WERI-Rb-1 (cell line): ENCODE measurements around the gene PIGP.
A peak's percentile ranks its signal among the peaks of the same experiment; 100 is the strongest.
"Not testable (repeated sequence)": the region's sequence is repeated elsewhere in the genome, so short reads cannot be mapped to it uniquely, and the experiment has no call there.

Source experiments
- DNase-seq: peaks from one replicate; pipeline ENCODE4 v3.0.0-alpha.2; 2020
- H3K27ac ChIP-seq: fragments of 250-450 bp; sonication (Bioruptor Pico); 2 replicates; pipeline ENCODE4 v1.5.1; 2020; ENCODE audit warnings: mild to moderate bottlenecking, moderate library complexity
- H3K27me3 ChIP-seq: fragments of 250-450 bp; sonication (Bioruptor Pico); 2 replicates; pipeline ENCODE4 v1.5.1; 2021; ENCODE audit warnings: mild to moderate bottlenecking, low read depth, moderate library complexity; ENCODE audit not compliant: insufficient read depth, severe bottlenecking
- H3K36me3 ChIP-seq: fragments of 250-450 bp; sonication (Bioruptor Pico); 2 replicates; pipeline ENCODE4 v1.5.1; 2020; ENCODE audit warnings: mild to moderate bottlenecking, moderate library complexity
- H3K4me3 ChIP-seq: 2 replicates; pipeline ENCODE4 v1.5.1; 2011; ENCODE audit warnings: low read depth, mild to moderate bottlenecking, control low read depth, low read length
- H3K9me3 ChIP-seq: fragments of 250-450 bp; sonication (Bioruptor Pico); 2 replicates; pipeline ENCODE4 v1.5.1; 2021; ENCODE audit warnings: mild to moderate bottlenecking, moderate library complexity; ENCODE audit not compliant: severe bottlenecking
- CTCF ChIP-seq: IDR thresholded peaks from 2 replicates; pipeline ENCODE4 v1.5.1; 2011; ENCODE audit warnings: low read depth, mild to moderate bottlenecking, control low read depth, inconsistent platforms, low read length

The PIGP gene

GRCh38 chr21:37060296-37060695 is 12.6 kb downstream of the PIGP start:
- Histone ChIP-seq H3K36me3 (peaks cover 3% of the 10 kb centered on the region; the same call in 1 of the 2 replicates), H3K27me3 (no peaks in the 10 kb centered on the region), H3K27ac (peak overlapping the region; percentile 3; the same call in 1 of the 2 replicates), H3K9me3 (peaks cover 8% of the 10 kb centered on the region), H3K4me3 (no peak overlapping the region)
- peak; percentile 62 for DNase-seq
- 0 out of 2 replicates have a peak, but pooled peaks have one; percentile 11 for TF ChIP-seq CTCF

DNA sequence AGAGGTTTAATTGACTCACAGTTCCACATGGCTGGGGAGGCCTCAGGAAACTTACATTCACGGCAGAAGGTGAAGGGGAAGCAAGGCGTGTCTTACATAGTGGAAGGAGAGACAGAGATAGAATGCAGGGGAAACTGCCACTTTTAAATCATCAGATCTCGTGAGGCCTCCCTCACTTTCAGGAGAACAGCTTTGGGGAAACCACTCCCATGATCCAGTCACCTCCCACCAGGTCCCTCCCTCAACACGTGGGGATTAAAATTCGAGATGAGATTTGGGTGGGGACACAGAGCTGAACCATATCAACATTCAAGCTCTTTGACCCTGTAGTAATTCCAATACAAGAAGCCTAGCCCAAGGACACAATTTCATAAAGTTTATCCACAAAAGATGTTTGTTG is 13.7 kb downstream of the PIGP start:
- no peak for TF ChIP-seq CTCF
- H3K27ac ChIP-seq: no peak overlapping the region
- no peak for DNase-seq

DNA sequence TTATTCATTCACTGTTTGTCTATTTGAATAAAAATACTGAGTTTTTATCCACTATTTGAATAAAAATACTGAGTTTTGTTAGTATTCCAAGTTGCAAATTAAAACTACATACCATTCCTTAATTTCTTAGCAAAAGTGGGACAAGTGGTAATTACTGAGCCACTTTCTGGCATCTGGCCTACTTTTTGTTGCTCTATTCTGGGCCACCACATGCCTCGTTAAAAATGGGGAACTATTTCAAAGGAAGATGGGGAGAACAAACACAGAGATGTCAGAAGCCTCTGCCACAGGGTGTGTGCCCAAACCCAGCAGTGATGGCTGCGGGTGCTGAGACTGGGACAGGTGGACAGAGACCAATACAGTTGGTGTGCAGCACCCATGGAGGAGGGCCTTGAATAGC is 14.6 kb downstream of the PIGP start:
- H3K9me3 ChIP-seq: peaks cover 8% of the 10 kb centered on the region
- no peaks in the 10 kb centered on the region for H3K36me3 ChIP-seq
- no peak for DNase-seq
- H3K4me3 ChIP-seq: no peak overlapping the region
- TF ChIP-seq CTCF: no peak
- no peak overlapping the region for H3K27ac ChIP-seq
- no peaks in the 10 kb centered on the region for H3K27me3 ChIP-seq

More for the DNA sequence above, 13.7 kb downstream of the PIGP start:
- Histone ChIP-seq H3K27me3 (no peaks in the 10 kb centered on the region), H3K9me3 (peaks cover 8% of the 10 kb centered on the region), H3K4me3 (no peak overlapping the region), H3K36me3 (no peaks in the 10 kb centered on the region)

DNA sequence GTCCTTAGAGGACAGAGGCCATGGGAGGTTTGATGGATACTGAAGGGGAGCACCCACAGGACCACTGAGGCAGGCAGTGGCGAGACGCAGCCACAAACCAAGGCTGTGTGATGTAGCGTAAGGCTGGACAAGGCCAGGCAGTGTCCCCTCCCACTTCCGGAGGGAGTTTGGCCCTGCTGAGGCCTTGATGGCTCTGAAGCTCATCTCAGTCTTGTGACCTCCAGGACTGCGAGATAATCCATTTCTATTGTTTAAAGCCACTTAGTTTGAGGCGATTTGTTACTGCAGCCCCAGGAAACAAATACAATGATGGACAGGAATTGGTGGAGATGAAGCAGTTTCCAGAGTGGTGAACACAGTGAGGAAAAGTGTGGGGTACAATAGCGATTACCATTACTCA is 15.3 kb downstream of the PIGP start:
- Histone ChIP-seq H3K27me3 (no peaks in the 10 kb centered on the region), H3K4me3 (no peak overlapping the region), H3K27ac (no peak overlapping the region; the same call in 1 of the 2 replicates), H3K36me3 (no peaks in the 10 kb centered on the region), H3K9me3 (peaks cover 8% of the 10 kb centered on the region)
- TF ChIP-seq CTCF: no peak
- DNase-seq: peak; percentile 56

- Histone ChIP-seq H3K9me3 (peaks cover 8% of the 10 kb centered on the region), H3K27ac (no peak overlapping the region), H3K4me3 (no peak overlapping the region), H3K36me3 (no peaks in the 10 kb centered on the region), H3K27me3 (no peaks in the 10 kb centered on the region)
- no peak for TF ChIP-seq CTCF
- no peak for DNase-seq
Observed at GRCh38 chr21:37055271-37055855, 17.5 kb downstream of the PIGP start.

DNA sequence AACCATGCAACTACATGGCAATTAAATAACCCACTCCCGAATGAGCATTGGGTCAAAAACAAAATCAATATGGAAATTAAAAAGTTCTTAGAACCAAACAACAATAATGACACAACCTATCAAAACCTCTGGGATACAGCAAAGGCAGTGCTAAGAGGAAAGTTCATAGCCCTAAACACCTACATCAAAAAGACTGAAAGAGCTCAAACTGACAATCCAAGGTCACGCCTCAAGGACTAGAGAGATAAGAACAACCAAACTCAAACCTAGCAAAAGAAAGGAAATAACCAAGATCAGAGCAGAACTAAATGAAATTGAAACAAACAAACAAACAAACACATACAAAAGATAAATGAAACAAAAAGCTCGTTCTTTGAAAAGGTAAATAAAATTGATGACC is 23.1 kb downstream of the PIGP start:
- not testable (repeated sequence) for H3K36me3 ChIP-seq, H3K9me3 ChIP-seq, H3K4me3 ChIP-seq, H3K27me3 ChIP-seq, DNase-seq, H3K27ac ChIP-seq
